DMS153 treated with DMSO at 0.1 percent for 48 hours (cell line): ENCODE measurements around the gene CLSTN2.

Source experiments
- DNase-seq: peaks from one replicate; lab custom pipeline; 2025; ENCODE audit not compliant: unreplicated experiment; lab: John Stamatoyannopoulos, UW

The CLSTN2 gene

DNA sequence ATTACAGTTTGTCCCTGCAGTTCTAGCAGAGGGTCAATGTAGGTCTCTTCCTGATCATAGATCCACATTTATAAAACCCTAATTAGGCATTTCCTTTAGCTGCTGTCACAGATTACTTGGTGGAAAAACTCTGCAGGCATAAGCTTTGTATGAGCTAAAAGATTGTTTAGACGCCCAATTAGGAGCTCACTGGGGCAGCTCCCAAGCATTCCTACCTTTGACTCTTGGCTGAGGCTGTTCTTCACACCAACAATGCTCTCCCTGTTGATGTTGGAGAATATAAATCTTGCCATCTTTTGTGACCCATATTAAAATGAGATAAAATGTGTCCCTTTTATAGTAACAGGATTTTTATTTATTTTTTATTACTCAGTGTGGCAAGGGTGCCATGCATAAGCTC, 594.6 kb downstream of the CLSTN2 start:
- DNase-seq: no peak

DNA sequence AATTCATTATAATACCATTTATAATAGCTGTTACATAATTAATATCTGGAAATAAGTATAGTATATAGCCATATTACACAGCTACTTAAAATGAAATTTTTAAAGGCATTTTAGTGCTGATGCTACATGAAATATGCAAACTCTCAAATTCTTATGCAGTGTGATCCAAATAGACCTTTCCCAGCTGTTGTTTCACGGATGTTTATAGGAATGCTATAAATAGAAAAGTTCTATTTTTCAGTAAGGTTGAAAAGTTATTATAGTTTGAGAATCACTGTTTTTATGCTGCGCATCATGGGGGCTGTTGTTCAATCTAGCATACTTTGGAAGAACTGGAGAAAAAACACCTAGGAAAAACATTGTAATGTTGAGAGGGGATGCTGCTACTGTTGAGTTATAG, 595.1 kb downstream of the CLSTN2 start:
- no peak for DNase-seq

DNA sequence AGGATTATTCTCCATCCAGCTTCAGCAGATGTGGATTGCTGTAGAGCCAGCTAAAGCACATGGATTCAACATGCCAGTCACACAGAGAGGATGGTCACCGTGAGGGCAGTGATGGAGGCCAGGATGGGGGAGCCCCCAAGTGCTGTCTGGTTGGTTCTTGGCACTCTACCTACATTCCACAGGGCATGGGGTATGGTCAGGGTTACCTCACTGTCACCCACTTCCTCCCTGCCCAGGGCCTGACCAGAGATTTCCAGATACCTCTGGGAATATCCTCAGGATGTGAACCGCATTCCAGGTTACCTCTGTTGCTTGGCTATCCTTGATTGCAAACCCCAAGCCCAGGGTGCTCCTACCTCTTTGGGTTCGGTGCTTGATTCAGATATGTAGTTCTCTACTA, 595.6 kb downstream of the CLSTN2 start:
- no peak for DNase-seq

DNA sequence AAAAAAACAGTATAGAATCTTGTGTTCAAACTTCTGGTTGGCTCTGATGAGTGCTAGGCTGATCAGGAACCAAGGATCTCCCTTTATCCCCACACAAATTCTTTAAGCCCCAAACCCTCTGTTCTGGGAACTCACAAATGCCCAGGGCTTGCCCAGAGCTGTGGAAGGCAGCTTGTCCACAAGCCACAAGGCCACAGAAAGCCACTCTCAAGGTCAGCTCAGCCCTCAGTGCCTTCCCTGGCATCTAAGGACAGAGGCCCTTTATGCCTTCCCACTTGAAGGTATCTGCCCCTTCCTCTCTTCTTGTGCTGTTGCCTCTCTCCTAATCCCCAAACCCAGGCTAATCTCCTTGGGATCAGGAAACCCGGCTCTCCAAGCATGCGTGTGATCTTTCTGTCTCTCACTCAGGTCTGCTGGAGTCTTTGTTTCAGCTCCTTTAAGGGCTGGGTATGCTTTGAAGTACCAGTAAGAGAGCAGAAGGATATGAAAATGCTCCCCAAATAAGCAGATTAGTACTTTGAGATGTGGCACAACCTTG, 597.9 kb downstream of the CLSTN2 start:
- DNase-seq: no peak

DNA sequence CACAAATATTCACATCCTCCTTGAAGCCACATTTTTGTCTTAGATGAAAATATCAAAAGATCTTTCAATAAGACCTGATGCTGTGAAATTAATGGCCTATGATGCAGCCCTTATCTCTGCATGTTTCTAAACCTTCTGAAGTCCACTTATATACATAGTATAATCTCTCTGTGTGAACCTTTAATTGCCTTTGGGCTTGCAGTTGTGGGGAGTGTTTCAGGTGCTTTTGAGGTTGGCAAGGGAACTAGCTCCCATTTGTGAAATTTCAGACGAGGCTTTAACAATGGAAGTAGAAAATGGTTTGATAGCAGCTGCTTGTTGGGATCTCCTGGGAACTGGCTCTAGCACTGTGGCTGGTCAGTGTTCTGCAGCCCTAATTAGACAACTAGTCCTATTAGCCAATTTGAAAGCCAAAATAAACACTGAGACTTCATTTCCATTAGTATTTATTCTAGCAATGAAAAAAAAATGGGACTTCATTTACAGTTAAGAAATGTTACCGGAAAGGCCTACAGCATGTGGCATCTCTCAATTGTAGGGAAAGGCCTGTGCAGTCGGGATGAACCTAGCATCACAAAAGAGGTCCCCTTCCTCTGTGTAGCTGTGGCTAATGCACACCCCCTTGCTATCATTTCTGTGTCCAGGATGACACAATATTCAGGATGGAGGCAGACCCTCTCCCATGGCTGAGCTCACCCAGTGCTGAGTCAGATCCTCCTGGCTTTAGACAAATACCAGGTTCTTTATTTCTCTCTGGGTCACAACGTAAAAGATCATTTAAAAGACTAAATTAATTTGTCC, 602.1 kb downstream of the CLSTN2 start:
- DNase-seq: peak; percentile 22

DNA sequence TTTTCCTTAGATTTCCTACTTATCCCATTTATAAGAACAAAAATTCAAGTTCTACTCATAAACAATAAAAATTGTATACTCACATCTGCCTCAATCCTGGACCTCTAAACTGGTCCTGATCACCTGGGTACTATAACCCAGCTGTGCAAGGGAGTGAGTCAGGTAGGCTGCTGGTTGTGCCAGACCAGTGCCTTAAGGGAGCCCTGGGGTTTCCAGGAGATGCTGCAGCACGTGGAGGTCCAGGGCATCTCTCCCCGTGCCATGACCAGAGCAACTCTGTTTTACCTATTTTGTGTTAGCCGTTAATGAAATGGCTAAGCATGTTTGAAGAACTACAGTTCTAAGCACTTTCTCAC, 602.7 kb downstream of the CLSTN2 start:
- no peak for DNase-seq

DNA sequence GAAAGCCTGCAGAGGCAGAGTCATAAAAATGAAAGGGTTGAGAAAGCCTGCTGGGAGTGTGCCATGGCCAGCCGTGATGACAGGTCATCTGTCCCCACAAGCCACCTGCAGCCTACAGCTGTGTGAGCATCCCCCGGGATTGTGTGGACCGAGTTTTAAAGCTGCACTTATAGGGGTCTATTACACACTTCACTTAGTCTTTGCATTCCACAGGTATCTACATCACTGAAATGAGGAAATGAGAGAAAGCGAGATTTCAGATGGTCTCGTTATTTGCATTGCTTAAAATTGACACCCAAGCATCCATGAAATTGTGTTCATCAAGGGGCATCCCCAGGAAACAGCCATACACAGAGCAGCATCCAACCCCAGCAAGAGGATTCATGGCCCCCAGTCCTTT, 605.3 kb downstream of the CLSTN2 start:
- no peak for DNase-seq

DNA sequence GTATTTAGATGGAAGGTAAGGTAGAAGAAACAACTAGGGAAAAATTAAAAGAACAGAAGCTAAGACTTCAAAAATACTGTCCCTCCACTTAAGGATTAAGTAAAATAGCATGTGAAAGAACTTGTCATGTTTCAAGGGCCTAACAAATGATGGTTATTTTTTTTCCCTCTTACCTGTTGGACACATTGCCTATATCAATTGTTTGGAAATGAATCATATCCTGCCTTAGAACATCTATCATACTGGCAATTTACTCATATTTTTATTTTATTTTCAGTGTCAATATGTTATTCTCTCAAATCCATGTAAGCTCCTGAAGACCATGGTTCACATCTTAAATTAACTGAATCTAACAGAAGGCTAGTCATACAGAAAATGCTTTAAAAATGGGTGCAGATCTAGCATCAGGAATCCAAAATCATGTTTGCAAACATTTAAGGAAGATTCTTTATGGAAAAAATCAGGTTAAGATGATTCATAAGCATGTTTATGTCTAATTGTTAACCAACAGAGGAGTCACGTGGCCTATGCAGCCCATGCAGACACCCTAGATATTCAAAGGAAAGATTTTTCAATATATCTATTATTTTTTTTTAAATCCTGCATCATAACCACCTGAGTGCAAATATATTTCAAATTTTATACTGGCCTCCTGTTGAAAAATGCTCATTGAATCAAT, 607.1 kb downstream of the CLSTN2 start:
- DNase-seq: no peak

DNA sequence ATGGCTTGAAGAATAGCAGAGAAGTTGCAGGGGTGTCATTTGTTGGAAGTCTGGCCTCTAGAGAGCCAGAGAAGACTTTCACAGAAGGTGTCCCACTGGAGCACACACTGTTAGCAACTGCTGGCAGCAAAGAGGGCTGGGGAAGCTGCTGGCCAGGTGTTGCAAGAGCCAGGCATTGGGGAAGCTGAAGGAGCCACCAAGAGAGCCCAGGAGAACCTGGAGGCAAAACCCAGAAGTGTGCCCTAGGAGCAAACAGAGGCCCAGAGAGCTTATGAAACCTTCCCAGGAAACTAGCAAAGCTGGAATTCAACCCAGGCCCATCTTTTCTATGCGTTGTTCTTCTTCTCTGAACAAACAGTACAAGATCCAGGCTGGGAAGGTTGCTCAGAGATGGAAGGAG, 610.2 kb downstream of the CLSTN2 start:
- DNase-seq: no peak

DNA sequence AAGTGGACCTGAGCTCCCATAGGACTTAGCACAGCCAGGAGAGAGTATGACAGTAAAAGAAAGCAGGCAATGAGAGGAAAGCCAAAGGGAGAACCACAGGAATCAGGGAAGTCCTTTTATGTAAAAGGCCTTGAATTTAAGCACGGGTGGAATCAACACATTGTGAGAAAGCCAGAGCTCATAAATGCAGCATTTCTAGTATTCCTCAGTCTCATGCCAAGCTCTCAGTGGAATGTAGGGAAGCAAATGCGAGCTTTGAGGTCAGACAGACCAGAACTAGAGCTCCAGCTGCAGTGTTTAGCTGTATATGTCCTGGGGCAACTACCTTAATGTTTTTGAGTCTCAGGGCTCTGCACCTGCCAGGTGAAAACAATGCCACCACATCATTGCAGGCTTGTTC, 610.8 kb downstream of the CLSTN2 start:
- DNase-seq: no peak

DNA sequence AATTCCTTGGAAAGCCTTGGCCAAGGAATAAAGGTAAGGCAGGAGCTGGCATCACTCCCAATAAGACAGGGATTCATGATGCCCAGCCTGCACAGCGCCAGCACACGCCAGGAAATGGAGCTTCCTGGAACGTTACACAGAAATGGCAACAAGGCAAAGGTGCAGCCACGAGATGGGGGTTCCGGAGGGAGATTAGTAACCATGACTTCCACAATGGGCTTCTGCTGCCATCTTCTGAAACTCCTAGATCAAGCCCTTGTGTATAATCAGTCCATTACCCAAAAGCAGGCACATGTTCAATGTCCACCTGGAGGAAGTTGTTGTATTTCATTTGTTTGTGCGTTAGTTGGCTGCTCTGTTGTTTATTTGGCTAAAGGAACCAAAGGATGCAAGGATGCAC, 611.7 kb downstream of the CLSTN2 start:
- no peak for DNase-seq

DNA sequence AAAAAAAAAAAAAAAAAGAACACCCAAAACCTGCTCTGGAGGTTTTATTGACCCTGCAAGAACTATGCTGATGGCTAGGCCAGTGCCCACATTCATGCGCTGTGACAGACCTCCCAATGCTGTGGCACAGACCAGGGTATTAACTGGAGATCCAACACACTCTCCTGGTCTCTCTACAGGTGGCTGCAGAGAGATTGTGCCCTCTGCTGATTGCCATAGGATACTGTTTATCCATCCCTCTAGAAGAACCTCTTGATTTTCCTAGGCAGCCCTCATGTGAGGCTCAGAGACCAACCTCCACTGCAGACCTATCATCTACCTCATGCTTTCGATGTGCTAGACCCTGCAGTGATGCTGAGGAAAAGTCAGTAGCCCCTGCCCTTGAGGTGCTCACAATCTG, 617.4 kb downstream of the CLSTN2 start:
- DNase-seq: no peak

DNA sequence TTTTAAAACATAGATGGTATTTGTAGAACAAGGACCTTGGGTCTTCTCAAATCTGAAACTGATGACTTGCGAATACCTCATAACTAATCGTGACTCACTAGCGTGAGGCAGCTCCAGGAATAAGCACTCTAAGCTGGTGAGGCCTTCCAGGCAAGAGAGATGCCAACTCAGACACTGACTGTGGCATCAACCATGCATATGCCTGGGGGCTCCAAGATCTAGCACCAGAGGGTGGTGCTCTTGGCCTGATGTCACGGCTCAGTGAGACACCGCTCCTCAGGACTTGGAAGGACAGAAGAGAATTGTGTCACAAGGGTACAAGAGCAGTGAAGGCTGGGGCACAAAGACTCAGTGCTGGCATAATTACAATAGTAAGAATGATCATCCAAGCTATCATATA, 617.9 kb downstream of the CLSTN2 start:
- no peak for DNase-seq

DNA sequence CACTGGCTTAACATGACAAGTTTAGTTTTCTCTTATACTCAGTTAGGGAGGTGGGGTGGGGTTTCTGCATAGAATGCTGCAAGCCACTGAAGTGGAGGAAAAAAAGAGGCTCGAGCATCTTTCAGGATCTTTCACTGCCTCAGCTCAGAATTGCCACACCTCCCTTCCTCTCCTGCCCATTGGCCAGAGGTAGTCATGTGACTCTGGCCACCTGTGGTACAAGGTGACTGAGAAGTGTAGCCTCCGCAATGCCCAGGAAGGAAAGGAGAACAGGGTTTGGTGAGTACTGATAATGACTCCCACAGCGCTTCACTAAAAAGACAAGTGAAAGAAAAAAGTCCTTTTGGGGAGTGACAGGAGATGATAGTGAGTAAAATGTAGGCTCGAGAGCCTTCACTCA, 618.6 kb downstream of the CLSTN2 start:
- DNase-seq: no peak

DNA sequence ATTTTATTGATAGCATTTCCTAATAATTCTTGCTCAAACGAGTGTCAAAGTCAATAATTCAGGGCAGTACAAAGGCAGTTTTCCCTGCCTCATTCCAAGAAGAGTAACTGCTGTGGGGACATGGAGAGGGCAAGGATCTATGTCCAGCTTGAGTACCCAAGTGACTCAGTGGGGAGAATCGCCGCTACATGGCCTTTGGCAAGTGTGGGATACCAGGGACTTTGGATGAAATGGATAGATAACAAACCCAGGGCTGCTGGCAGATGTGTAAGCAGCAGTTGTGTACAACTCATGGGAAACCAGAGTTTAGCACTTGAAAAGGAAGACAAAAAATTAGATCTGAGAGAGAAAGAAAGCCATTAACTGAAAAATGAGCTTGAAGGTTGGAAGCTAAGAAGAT, 620.7 kb downstream of the CLSTN2 start:
- DNase-seq: no peak

DNA sequence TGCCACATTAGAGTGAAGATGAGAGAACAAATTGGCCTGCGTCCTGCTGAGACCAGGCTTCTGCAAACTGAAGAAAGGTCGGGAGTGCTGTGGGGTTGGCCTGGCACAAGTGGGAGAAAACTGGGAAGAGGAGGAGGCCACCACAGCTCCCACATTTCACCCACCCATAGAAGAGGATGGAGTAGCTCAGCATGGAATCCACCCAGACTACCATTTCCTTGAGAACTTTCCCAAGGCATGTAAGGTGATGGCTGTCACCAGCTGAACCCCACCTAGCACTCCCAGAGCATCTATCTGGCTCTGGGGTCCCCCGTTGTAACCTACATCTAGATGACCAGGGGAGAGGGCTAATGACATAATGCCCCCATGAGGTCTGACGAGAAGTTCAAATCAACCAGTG, 622.5 kb downstream of the CLSTN2 start:
- no peak for DNase-seq

DNA sequence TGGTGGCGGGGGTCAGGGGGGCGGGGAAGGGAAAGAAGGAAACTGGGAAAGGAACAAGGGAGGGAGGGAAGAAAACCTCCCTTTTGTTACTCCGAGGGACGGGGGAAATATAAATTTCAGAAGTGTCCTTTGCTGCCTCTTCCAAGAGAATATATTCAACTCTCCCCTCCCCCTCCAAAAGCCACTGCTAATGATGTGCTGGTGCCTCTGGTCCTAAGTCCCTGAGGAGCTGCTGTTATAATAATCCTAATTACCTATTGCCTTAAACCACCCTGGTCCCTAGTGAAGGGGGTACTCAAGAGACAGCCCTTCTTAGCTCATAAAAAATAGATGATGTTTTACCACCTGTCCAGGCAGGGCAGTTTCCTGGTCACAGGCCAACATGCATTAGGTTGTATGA, 624.6 kb downstream of the CLSTN2 start:
- DNase-seq: no peak

DNA sequence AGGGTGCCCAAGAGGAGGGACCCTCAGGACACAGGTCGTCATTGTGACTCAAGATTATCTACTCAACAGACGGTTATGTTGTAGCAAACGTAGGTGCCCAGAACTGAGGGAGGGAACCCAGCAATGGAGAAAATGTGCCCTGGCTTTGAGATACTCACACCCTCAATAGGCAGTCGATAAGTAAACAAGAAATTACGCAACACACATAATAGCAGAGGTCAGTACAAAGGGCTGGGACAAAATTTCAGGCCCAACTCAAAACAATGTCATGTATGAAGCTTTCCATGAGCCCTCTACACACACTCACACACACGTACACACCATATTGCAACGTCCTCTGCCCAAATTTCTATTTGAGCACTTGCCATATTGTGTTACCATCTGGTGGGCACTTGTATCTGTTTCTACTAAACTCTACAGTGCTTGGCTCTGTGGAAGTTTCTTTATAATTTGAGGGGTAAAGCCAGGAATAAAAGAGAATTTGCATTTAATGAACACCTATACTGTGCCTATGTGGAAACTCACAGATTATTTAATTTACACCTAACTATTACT, 628.3 kb downstream of the CLSTN2 start:
- no peak for DNase-seq

DNA sequence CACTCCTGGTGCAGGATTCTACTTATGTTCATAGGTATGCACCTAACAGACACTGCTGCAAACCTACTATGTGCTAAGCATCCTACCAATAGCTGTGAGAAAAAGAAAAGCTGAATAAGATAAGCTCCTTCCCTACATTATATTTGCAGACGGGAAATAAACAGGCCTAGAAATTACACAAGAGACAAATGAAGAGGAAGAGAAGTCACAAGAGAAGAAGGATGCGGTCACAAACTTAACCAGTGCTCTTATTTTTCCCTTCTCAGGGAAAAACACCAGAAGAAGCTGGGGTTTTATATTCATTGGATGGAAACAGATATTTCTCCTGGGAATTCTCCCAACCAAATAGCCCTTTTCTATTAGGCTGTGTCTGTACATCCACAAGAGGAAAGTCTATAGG, 633.1 kb downstream of the CLSTN2 start:
- DNase-seq: no peak

DNA sequence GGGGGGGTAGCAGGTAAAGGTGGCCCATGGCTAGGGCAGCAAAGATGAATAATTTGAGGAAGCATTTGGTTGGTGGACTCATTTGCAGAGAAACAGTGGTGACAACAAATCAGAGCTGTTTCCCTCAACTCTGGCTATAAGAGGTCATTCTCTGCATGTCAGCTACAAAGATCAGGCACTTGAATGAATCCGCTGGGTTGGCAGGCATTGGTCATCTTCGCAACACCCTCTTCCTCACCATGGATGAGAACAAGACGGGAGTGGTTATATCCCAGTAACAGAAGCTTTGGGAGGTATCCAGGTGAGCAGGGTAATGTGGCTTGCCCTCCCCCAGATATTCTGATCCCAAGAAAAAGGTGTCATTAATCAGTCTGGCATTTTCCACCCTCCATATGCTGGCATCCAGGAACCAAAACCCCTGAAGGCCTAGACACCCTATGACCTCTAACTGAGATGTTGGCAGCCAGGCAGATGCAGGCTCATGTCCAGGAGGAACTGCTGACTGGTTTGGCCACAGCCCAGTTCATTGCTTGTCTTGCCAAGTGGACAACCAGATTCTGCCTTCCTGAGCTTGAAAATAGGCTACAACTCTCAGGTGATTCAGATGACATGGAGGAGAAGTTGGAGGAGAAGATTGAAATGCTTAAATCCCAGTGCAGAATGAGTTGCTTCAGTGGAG, 634.0 kb downstream of the CLSTN2 start:
- DNase-seq: no peak

DNA sequence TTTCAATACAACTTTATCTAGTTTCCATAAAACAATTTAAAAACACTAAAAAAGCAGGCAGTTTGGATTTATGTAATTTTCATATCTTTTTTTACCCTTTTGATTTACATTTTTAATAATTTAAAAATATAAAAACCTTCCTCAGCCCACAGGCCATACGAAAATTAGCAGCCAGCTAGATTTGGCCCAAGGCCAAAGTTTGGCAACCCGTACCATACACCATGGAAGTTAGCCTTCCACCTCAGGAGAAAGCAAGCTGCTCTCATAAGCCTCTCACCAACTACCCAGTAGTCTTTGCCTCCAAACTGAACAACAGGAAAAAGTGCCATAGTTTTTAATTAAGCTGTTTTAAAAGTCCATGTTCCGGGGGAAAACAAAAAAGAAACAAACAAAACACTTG, 635.6 kb downstream of the CLSTN2 start:
- no peak for DNase-seq

DNA sequence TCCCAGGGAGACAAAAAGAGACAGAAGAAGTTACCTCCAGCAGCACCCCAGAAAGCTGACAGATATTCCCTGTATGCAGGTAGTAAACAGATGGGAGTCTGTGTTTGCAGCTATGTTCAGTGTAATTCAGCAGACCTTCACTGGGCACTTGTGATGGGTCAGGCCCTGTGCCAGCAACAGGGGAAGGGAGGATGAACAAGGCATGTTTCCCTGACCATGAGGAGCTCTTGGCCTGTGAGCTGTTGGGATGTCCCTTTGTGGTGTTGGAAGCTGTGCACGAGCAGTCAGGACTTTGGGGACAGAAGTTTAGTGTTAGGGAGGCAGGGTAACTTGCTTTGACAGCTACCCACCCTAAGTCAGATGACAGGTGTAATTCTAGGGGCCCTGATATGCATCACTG, 636.9 kb downstream of the CLSTN2 start:
- DNase-seq: no peak
